ENCODE measurements around the gene TMC8. TPM values are rescaled to one million over a fixed set of nuclear protein-coding genes. Genes with fewer than 3 reads are reported as not detected.

TMC8 gene
- total and polyA plus RNA-seq, 2 donors, result 28.6 to 196 TPM

DNA sequence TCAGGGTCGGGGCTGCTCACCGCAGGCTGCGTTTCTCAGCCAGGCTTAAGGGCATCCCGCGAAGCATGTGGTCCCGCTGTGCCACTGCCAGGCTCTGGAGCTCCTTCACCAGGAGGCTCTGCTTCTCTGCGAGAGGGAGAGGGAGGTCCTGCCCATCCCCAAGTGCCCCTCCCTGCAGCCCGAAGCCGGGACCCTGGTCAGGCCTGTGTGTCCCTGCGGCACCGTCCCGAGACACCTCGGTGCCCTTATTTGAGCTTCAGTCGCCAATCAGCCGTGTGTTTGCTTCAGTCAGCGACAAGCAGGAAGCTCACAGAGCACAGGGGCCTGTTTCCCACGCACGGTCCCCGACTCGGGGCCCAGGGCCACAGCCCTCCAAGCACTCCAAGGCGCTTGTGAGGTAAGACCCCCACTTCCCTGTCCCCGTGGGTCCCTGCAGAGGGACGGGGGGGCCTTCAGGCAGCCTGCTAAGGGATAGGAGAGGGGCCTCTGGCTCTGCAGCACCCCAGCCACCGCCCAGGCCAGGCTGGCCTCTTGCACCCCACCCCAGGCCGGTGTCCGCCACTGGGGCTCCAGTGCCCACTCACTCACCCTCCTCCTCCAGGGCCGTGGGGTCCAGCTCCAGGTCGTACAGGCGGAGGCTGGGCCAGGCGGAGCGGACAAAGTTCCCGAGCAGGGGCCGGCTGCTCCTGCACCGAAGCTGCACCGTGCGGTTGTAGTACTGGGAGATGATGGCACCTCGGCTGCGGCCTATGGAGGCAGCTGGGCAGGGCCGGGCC lies 5.2 kb upstream of the TMC8 start:
- Histone ChIP-seq H3K36me3 (ENCODE audit: control insufficient read depth in 2 of 2, insufficient read depth in 2 of 2, low read length in 1 of 2) (peaks cover 51 to 60% of the 10 kb centered on the region in 2 donors), H3K27me3 (ENCODE audit: control insufficient read depth in 2 of 2, insufficient read depth in 1 of 2, low read length in 1 of 2) (peaks cover 0 to 3% of the 10 kb centered on the region in 2 donors), H3K27ac (ENCODE audit: low read depth in 1 of 2, low read length in 1 of 2) (peak overlapping the region; percentile 22 to 68), H3K4me1 (ENCODE audit: control insufficient read depth in 2 of 2, insufficient read depth in 2 of 2, low read length in 2 of 2) (peaks cover 68 to 92% of the 10 kb centered on the region in 2 donors), H3K9me3 (ENCODE audit: control insufficient read depth in 2 of 2, insufficient read depth in 1 of 2, low read length in 1 of 2) (peaks cover 1 to 7% of the 10 kb centered on the region in 2 donors), H3K4me3 (ENCODE audit: low read length in 2 of 2) (peak overlapping the region; percentile 2 to 13)
- DNase-seq (ENCODE audit: low read depth in 6 of 9, low spot score in 9 of 9), result peak in 2 of 9 donors; percentile 46 to 54
- 65% methylated on average over 39 of the region's 39 CpGs for WGBS

DNA sequence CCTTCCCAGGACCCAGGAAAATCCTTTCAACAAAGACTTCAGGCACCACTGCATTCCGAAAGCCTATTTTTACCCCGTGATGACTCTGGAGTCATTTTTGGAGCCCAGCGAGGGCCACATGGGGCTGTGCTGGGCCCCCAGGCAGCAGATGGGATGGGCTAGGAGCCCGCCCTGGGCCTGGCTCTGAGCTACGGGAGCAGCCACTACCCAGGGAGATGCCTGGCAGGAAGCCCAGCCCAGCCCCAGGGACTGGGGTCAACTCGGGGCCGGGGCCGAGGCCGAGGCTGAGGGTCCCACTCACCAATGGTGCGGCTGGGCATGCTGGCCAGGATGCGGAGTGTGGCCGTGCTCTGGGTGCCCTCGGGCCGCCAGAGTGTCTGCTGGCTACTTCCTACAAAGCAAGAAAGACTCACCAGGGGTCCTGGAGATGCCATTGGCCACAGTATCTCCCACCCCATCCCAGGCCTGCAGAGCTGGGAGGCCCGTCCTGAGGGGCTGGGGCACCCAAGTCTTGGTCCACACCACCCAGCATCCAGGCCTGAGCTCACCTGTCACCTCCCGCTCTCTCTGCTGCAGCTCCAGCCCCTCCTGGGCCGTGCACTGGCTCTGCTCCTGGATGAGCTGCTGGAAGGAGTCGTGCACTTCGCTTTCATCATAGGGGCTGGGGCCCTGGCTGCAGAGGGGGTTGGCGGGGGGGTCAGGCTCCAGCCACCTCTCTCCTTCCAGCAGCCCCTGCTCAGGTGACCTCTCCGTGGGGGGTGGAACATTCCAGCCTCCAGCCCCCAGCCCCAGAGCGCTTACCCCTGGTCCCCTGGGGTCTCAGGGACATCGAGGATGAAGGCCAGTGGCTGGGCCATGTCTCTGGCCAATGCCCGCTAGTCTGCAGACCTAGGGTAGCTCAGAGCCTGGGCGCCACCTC lies 4.3 kb upstream of the TMC8 start:
- Histone ChIP-seq H3K4me3 (ENCODE audit: low read length in 2 of 2) (peak overlapping the region in 1 of 2 donors; percentile 97), H3K4me1 (ENCODE audit: control insufficient read depth in 2 of 2, insufficient read depth in 2 of 2, low read length in 2 of 2) (peaks cover 62 to 92% of the 10 kb centered on the region in 2 donors), H3K36me3 (ENCODE audit: control insufficient read depth in 2 of 2, insufficient read depth in 2 of 2, low read length in 1 of 2) (peaks cover 45 to 53% of the 10 kb centered on the region in 2 donors), H3K27ac (ENCODE audit: low read depth in 1 of 2, low read length in 1 of 2) (peak overlapping the region; percentile 26 to 43), H3K27me3 (ENCODE audit: control insufficient read depth in 2 of 2, insufficient read depth in 1 of 2, low read length in 1 of 2) (peaks cover 0 to 3% of the 10 kb centered on the region in 2 donors), H3K9me3 (ENCODE audit: control insufficient read depth in 2 of 2, insufficient read depth in 1 of 2, low read length in 1 of 2) (peaks cover 1 to 12% of the 10 kb centered on the region in 2 donors)
- no peak for DNase-seq (ENCODE audit: low read depth in 6 of 9, low spot score in 9 of 9)
- WGBS, result 91% methylated on average over 25 of the region's 25 CpGs

DNA sequence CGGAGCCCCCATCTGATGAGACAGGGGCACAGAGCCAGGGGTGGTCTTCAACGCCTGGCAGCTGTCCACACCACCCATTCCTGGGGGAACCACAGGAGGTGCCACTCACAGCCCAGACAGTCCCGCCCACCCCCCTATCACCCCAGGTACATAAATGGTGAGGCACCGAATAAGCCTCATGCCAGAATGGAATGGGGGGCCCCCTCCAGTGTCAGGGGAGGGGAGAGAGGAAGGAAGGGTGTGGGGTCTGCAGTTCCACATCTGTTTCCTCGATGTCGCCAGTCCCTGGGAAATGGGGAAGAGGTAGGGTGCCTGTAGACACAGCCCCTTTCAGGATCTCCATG lies 3.7 kb upstream of the TMC8 start:
- Histone ChIP-seq H3K4me3 (ENCODE audit: low read length in 2 of 2) (peak overlapping the region; percentile 93 to 97), H3K36me3 (ENCODE audit: control insufficient read depth in 2 of 2, insufficient read depth in 2 of 2, low read length in 1 of 2) (peaks cover 44 to 49% of the 10 kb centered on the region in 2 donors), H3K27me3 (ENCODE audit: control insufficient read depth in 2 of 2, insufficient read depth in 1 of 2, low read length in 1 of 2) (peaks cover 0 to 3% of the 10 kb centered on the region in 2 donors), H3K27ac (ENCODE audit: low read depth in 1 of 2, low read length in 1 of 2) (peak overlapping the region; percentile 86 to 99), H3K9me3 (ENCODE audit: control insufficient read depth in 2 of 2, insufficient read depth in 1 of 2, low read length in 1 of 2) (peaks cover 1 to 14% of the 10 kb centered on the region in 2 donors), H3K4me1 (ENCODE audit: control insufficient read depth in 2 of 2, insufficient read depth in 2 of 2, low read length in 2 of 2) (peaks cover 56 to 89% of the 10 kb centered on the region in 2 donors)
- WGBS, result 53% methylated on average over 6 of the region's 6 CpGs
- DNase-seq (ENCODE audit: low read depth in 6 of 9, low spot score in 9 of 9), result no peak

GRCh38 chr17:78127239-78127887 lies 3.2 kb upstream of the TMC8 start:
- DNase-seq (ENCODE audit: low read depth in 6 of 9, low spot score in 9 of 9), result peak in 2 of 9 donors; percentile 56 to 74
- Histone ChIP-seq H3K9me3 (ENCODE audit: control insufficient read depth in 2 of 2, insufficient read depth in 1 of 2, low read length in 1 of 2) (peaks cover 1 to 14% of the 10 kb centered on the region in 2 donors), H3K4me3 (ENCODE audit: low read length in 2 of 2) (peak overlapping the region; percentile 93 to 97), H3K27ac (ENCODE audit: low read depth in 1 of 2, low read length in 1 of 2) (peak overlapping the region; percentile 86 to 99), H3K36me3 (ENCODE audit: control insufficient read depth in 2 of 2, insufficient read depth in 2 of 2, low read length in 1 of 2) (peaks cover 40 to 45% of the 10 kb centered on the region in 2 donors), H3K27me3 (ENCODE audit: control insufficient read depth in 2 of 2, insufficient read depth in 1 of 2, low read length in 1 of 2) (peaks cover 0 to 3% of the 10 kb centered on the region in 2 donors), H3K4me1 (ENCODE audit: control insufficient read depth in 2 of 2, insufficient read depth in 2 of 2, low read length in 2 of 2) (peaks cover 52 to 87% of the 10 kb centered on the region in 2 donors)
- 9% methylated on average over 25 of the region's 25 CpGs for WGBS

DNA sequence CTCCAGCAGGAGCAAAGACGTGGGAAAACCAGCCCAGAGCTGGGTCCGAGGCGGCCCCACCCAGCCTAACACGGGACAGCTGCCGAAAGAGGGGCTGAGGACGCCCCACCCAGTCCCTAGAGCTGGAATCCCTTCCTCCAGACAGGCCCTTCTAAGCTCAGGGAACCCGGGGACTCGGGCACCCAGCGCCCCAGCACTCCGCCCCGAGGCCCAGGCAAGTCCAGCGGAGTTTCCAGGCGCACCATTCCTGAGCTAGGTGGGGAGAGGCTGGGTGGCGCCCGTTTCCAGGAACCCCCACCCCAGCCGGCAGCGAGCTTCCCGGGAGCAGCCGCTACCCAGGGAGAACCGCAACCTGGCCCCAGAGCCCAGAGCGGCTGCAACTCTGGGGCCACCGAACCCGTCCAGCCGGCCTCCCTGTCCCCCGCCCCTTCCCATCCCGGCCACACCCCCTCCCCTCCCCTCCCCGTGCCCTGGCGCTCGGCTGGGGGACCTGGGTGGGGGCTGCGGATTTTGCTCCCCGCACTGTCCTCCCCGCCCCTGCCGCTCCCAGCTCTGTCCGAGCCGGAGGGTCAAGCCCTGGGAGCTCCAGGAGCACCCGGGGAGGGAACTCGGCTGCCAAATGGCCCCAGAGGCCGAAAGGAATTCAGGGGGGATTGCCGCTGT lies 2.6 kb upstream of the TMC8 start:
- DNase-seq (ENCODE audit: low read depth in 6 of 9, low spot score in 9 of 9), result no peak
- Histone ChIP-seq H3K36me3 (ENCODE audit: control insufficient read depth in 2 of 2, insufficient read depth in 2 of 2, low read length in 1 of 2) (peaks cover 39 to 45% of the 10 kb centered on the region in 2 donors), H3K4me1 (ENCODE audit: control insufficient read depth in 2 of 2, insufficient read depth in 2 of 2, low read length in 2 of 2) (peaks cover 54 to 87% of the 10 kb centered on the region in 2 donors), H3K4me3 (ENCODE audit: low read length in 2 of 2) (peak overlapping the region; percentile 93 to 97), H3K27ac (ENCODE audit: low read depth in 1 of 2, low read length in 1 of 2) (peak overlapping the region; percentile 86 to 99), H3K27me3 (ENCODE audit: control insufficient read depth in 2 of 2, insufficient read depth in 1 of 2, low read length in 1 of 2) (peaks cover 0 to 3% of the 10 kb centered on the region in 2 donors), H3K9me3 (ENCODE audit: control insufficient read depth in 2 of 2, insufficient read depth in 1 of 2, low read length in 1 of 2) (peaks cover 1 to 14% of the 10 kb centered on the region in 2 donors)
- under 1% methylated on average over 39 of the region's 39 CpGs for whole genome bisulfite sequencing

DNA sequence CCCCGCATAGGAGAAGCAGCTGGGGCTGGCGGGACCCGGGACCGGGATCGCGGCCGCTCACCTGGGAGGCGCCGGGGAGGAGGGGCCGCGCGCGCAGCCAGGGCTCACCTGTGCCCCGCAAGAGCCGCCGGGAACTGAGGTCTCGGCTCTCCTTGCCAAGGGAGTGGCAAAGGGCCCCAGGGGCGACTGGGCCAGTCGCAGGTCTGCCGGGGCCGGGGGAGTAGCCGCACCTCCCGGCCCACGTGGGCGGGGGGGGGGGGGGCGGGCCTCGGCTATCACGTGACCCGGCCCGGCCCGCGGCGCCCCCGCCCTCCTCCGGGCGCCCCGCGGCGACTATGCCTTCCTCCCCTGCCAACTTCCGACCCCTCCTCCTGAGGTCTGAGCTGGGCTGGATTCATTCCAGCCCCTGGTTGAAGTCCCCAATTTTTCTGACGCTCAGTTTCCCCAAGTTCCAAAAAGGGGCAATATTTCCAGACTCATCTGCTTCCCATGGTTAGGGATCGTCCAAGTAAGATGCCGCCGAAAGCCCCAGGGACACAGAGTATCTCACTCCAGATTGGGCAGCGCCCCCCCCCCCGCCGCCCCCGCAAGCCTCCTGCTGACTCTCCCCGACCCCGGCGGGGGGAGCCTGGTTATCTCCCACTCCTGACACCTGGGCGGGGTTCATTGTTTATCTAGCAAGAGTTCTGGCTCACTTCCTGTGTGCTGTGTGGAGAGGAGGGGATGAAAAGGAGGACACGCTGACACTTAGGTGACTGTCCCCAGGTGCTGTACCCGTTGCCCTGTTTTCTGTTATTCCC lies 1.8 kb upstream of the TMC8 start, which contains the start of gene TMC6:
TSS of gene TMC6 (minus strand) at position 205 of the 800 bp plus-strand sequence. CDS start 1,923 bp downstream, outside the sequence.
- Histone ChIP-seq H3K4me1 (ENCODE audit: control insufficient read depth in 2 of 2, insufficient read depth in 2 of 2, low read length in 2 of 2) (peaks cover 56 to 90% of the 10 kb centered on the region in 2 donors), H3K27ac (ENCODE audit: low read depth in 1 of 2, low read length in 1 of 2) (peak within 1 kb of the TSS; percentile 99), H3K9me3 (ENCODE audit: control insufficient read depth in 2 of 2, insufficient read depth in 1 of 2, low read length in 1 of 2) (peaks cover 0 to 14% of the 10 kb centered on the region in 2 donors), H3K4me3 (ENCODE audit: low read length in 2 of 2) (peak within 1 kb of the TSS; percentile 93 to 97), H3K36me3 (ENCODE audit: control insufficient read depth in 2 of 2, insufficient read depth in 2 of 2, low read length in 1 of 2) (peaks cover 39 to 45% of the 10 kb centered on the region in 2 donors), H3K27me3 (ENCODE audit: control insufficient read depth in 2 of 2, insufficient read depth in 1 of 2, low read length in 1 of 2) (peaks cover 0 to 3% of the 10 kb centered on the region in 2 donors)
- DNase-seq (ENCODE audit: low read depth in 6 of 9, low spot score in 9 of 9), result peak in 5 of 9 donors; percentile 71 to 92 (median 82)
- under 1% methylated on average over 53 of the region's 54 CpGs for WGBS

DNA sequence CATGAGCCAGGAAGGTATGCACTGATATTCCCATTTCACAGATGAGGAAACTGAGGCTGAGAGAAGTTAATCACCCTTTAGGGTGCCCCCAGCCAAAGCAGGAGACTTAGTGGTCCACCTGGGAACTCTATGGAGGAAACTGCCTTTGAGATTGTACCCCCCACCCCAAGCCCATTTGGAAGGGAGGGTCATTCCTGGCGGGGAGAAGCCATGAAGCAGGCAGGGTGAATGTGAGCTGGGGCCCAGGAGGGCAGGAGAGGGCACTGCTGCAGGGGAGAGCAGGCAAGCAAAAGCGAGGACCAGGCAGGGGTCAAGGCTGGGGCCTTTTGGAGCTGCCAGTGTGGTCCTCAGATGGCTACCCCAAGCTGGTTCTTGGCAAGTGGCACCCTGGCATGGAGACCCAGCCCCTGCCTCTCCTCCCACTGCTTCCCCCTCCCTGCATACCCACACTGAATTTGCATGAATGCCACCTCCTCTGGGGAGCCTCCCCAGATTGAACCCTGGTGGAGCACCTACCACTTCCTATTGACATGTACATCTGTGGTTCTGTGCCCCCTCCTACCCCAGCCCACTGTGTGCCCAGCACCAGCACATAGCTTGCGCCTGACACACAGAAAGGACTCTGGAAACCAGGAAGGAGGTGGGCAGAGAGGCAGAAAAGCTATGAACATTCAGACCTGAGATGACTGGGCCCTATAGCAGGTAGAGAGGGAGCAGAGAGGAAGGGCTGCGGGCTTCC lies 1.1 kb upstream of the TMC8 start:
- whole genome bisulfite sequencing, result 55% methylated on average over 4 of the region's 4 CpGs

More for the DNA sequence above, 1.1 kb upstream of the TMC8 start:
- Histone ChIP-seq H3K4me1 (ENCODE audit: control insufficient read depth in 2 of 2, insufficient read depth in 2 of 2, low read length in 2 of 2) (peaks cover 59 to 90% of the 10 kb centered on the region in 2 donors), H3K27ac (ENCODE audit: low read depth in 1 of 2, low read length in 1 of 2) (peak overlapping the region; percentile 99), H3K27me3 (ENCODE audit: control insufficient read depth in 2 of 2, insufficient read depth in 1 of 2, low read length in 1 of 2) (peaks cover 0 to 3% of the 10 kb centered on the region in 2 donors), H3K4me3 (ENCODE audit: low read length in 2 of 2) (peak overlapping the region; percentile 93 to 97), H3K9me3 (ENCODE audit: control insufficient read depth in 2 of 2, insufficient read depth in 1 of 2, low read length in 1 of 2) (peaks cover 0 to 15% of the 10 kb centered on the region in 2 donors), H3K36me3 (ENCODE audit: control insufficient read depth in 2 of 2, insufficient read depth in 2 of 2, low read length in 1 of 2) (peaks cover 39 to 45% of the 10 kb centered on the region in 2 donors)
- DNase-seq (ENCODE audit: low read depth in 6 of 9, low spot score in 9 of 9), result peak in 5 of 9 donors; percentile 64 to 89 (median 74)

Data from thymus (tissue), 11 donors.